Activated B cell treated with CpG ODN at 0.5 μM for 24 hours (primary cell): ENCODE results near the gene OSBPL1A. TPM values are rescaled to one million over a fixed set of nuclear protein-coding genes. Genes with fewer than 3 reads are reported as not detected.

ENCODE experiments used
- ATAC-seq: fragments of 200-7000 bp; cut with Tn5 transposase; one replicate; pipeline ENCODE4 v1.10.0; 2021; ENCODE audit warnings: low read depth, mild to moderate bottlenecking, moderate library complexity
- CTCF ChIA-PET: fragments of 350-600 bp; sonication (Branson Sonifier 250); formaldehyde crosslinking; loops from one replicate; lab custom pipeline; 2021; ENCODE audit warnings: antibody characterized with exemption; lab: Charles Lee
- POLR2A ChIA-PET: fragments of 350-600 bp; sonication (Branson Sonifier 250); formaldehyde crosslinking; loops from one replicate; lab custom pipeline; 2021; ENCODE audit warnings: antibody characterized with exemption; lab: Charles Lee
- DNase-seq: peaks from one replicate; pipeline ENCODE4 v3.0.0; 2022
- H3K27ac Mint-ChIP-seq: one replicate; pipeline ENCODE4 v1.8.0; 2020; ENCODE audit warnings: mixed read lengths
- H3K27me3 Mint-ChIP-seq: one replicate; pipeline ENCODE4 v1.8.0; 2021; ENCODE audit warnings: mixed read lengths
- H3K36me3 Mint-ChIP-seq: one replicate; pipeline ENCODE4 v1.8.0; 2021; ENCODE audit warnings: low read depth, mixed read lengths
- H3K4me1 Mint-ChIP-seq: one replicate; pipeline ENCODE4 v1.8.0; 2021; ENCODE audit warnings: mixed read lengths
- H3K4me3 Mint-ChIP-seq: one replicate; pipeline ENCODE4 v1.8.0; 2020; ENCODE audit warnings: mild to moderate bottlenecking, mixed read lengths
- H3K9me3 Mint-ChIP-seq: one replicate; pipeline ENCODE4 v1.8.0; 2020; ENCODE audit warnings: mixed read lengths
- intact Hi-C: fragments of 100-400 bp; cut with micrococcal nuclease; formaldehyde crosslinking; loops from one replicate; pipeline ENCODE4 v1.15.1; 2024
- total RNA-seq: library from RNA; stranded (reverse); gene quantifications from 2 replicates; pipeline ENCODE4 v1.2.3, GENCODE V29; 2022
- TF ChIP-seq, protein P1 (sequence below): fragments of 200-600 bp; IDR thresholded peaks from one replicate; pipeline ENCODE4 v1.8.0; 2022; ENCODE audit warnings: antibody characterized with exemption, mild to moderate bottlenecking

The OSBPL1A gene
- total RNA-seq, 1 donor from 2014 or later, result 0.80 TPM

DNA sequence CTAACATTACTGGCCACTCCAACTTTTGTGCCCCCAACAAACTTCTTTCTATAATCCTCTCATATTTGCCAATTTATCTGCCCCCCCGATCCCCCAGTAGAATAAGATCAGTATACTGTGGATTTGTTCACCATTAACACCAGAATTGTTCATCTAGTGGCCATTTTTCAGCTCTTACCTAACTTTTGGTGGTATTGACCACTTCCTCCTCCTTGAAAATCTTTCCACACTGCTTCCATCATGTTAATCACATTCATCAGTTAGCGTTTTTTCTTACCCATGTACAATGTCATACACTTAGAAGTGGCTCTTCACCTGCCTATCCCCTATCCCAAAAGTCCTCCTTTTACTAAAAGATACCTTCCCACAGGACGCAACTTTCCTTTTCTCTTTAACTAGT, 35.0 kb upstream of the OSBPL1A start:
- no peak for DNase-seq
- Mint-ChIP-seq H3K4me3 (no peak overlapping the region), H3K9me3 (no peaks in the 10 kb centered on the region), H3K27me3 (no peaks in the 10 kb centered on the region), H3K36me3 (peaks cover 28% of the 10 kb centered on the region), H3K27ac (no peak overlapping the region), H3K4me1 (peaks cover 5% of the 10 kb centered on the region)
- intact Hi-C loops, result loop anchor here (5.0 kb wide), 1 partner anchor 55 kb away; no protein-coding TSS in a partner anchor
- POLR2A ChIA-PET, result no interaction called here
- ATAC-seq, result no peak
- TF ChIP-seq, protein P1, sequence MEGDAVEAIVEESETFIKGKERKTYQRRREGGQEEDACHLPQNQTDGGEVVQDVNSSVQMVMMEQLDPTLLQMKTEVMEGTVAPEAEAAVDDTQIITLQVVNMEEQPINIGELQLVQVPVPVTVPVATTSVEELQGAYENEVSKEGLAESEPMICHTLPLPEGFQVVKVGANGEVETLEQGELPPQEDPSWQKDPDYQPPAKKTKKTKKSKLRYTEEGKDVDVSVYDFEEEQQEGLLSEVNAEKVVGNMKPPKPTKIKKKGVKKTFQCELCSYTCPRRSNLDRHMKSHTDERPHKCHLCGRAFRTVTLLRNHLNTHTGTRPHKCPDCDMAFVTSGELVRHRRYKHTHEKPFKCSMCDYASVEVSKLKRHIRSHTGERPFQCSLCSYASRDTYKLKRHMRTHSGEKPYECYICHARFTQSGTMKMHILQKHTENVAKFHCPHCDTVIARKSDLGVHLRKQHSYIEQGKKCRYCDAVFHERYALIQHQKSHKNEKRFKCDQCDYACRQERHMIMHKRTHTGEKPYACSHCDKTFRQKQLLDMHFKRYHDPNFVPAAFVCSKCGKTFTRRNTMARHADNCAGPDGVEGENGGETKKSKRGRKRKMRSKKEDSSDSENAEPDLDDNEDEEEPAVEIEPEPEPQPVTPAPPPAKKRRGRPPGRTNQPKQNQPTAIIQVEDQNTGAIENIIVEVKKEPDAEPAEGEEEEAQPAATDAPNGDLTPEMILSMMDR, result no peak
- CTCF ChIA-PET, result no interaction called here

DNA sequence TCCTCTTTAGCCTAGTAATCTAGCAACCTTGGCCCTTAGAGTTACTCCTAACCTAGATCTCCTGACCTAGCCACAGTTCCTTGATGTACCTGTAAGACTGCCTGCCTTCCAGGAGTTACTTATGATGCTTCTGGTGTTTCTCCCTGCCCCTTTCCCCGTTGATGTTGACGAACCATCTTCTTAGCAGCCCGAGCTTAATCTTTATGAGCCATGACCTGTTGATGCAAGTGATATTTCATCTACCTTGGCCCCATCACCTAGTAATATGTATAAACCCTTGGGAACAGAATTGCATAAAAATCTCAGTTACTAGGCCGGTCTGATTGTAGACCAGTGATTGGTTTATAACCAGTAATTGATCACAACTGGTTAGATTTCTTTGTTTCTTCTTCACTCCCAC, 31.6 kb upstream of the OSBPL1A start:
- peaks cover 7% of the 10 kb centered on the region for H3K9me3 Mint-ChIP-seq
- POLR2A ChIA-PET, result no interaction called here
- no peak for ATAC-seq
- intact Hi-C loops, result loop anchor here (5.0 kb wide), 1 partner anchor 252 kb away; no protein-coding TSS in a partner anchor
- no peak overlapping the region for H3K4me3 Mint-ChIP-seq
- peaks cover 28% of the 10 kb centered on the region for H3K36me3 Mint-ChIP-seq
- H3K27me3 Mint-ChIP-seq, result peaks cover 6% of the 10 kb centered on the region
- TF ChIP-seq, protein P1, result no peak
- H3K4me1 Mint-ChIP-seq, result peaks cover 20% of the 10 kb centered on the region
- H3K27ac Mint-ChIP-seq, result no peak overlapping the region
- CTCF ChIA-PET, result interaction anchor here (1.4 kb wide), 1 partner anchor 60 kb away, joined by 6 read pairs; no protein-coding TSS in a partner anchor
- no peak for DNase-seq

DNA sequence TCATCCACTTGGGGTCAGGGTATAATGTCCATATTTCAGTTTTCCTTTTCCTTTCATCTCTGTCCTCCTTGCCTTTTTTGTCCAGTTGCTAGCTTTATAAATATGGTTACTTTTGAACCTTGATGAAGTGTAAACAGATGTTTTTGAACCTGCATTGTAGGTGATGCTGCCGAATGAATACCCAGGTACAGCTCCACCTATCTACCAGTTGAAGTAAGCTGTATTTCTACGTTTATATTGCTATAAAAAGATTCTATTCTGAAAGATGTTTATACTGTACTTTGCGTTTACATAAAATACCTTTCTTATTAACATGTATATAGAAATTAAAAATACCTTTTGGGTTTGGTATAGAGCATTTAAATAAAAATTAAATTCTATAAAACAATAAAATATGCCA, 31.1 kb upstream of the OSBPL1A start:
- Mint-ChIP-seq H3K9me3 (peaks cover 7% of the 10 kb centered on the region), H3K36me3 (peaks cover 26% of the 10 kb centered on the region), H3K4me3 (no peak overlapping the region), H3K4me1 (peaks cover 20% of the 10 kb centered on the region), H3K27ac (no peak overlapping the region), H3K27me3 (peaks cover 8% of the 10 kb centered on the region)
- intact Hi-C loops, result loop anchor here (5.0 kb wide), 1 partner anchor 251 kb away; no protein-coding TSS in a partner anchor
- DNase-seq (no peak), ATAC-seq (no peak)
- TF ChIP-seq, protein P1, result no peak
- ChIA-PET CTCF (interaction anchor here (1.4 kb wide), 1 partner anchor 60 kb away, joined by 6 read pairs; no protein-coding TSS in a partner anchor), POLR2A (interaction anchor here (0.8 kb wide), 1 partner anchor 32 kb away, joined by 3 read pairs; no protein-coding TSS in a partner anchor)

DNA sequence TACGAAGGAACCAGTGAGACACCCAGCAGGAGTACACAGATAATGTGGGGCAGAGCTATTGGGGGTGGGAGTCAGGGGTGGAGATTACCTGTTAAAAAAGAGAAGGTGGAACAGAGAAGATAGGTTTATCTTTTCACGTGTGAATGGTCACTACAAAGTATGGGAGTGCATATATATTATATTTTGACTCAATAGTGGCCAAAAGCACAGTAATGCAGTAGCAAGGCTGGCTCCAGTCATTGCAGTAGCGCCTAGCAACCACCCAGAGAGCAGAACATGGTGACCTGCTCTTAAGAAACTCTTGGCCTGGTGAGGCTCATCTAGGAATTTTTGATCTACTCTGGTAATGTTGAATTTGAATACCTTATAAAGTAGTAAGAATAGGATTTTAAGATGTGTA, 29.9 kb upstream of the OSBPL1A start:
- ChIA-PET CTCF (no interaction called here), POLR2A (interaction anchor here (1.5 kb wide), 2 partner anchors 30 to 250 kb away, joined by 7 to 8 read pairs; partner anchors contain the start of gene OSBPL1A)
- peaks cover 7% of the 10 kb centered on the region for H3K9me3 Mint-ChIP-seq
- intact Hi-C loops, result loop anchor here (2.0 to 5.0 kb wide), 4 partner anchors 31 to 1495 kb away; partner anchors contain the start of genes OSBPL1A and RBBP8
- TF ChIP-seq, protein P1, result no peak
- H3K4me1 Mint-ChIP-seq, result peaks cover 20% of the 10 kb centered on the region
- peaks cover 21% of the 10 kb centered on the region for H3K36me3 Mint-ChIP-seq
- ATAC-seq, result no peak
- H3K27ac Mint-ChIP-seq, result no peak overlapping the region
- H3K27me3 Mint-ChIP-seq, result peaks cover 18% of the 10 kb centered on the region
- peak overlapping the region; percentile 93 for H3K4me3 Mint-ChIP-seq
- no peak for DNase-seq

DNA sequence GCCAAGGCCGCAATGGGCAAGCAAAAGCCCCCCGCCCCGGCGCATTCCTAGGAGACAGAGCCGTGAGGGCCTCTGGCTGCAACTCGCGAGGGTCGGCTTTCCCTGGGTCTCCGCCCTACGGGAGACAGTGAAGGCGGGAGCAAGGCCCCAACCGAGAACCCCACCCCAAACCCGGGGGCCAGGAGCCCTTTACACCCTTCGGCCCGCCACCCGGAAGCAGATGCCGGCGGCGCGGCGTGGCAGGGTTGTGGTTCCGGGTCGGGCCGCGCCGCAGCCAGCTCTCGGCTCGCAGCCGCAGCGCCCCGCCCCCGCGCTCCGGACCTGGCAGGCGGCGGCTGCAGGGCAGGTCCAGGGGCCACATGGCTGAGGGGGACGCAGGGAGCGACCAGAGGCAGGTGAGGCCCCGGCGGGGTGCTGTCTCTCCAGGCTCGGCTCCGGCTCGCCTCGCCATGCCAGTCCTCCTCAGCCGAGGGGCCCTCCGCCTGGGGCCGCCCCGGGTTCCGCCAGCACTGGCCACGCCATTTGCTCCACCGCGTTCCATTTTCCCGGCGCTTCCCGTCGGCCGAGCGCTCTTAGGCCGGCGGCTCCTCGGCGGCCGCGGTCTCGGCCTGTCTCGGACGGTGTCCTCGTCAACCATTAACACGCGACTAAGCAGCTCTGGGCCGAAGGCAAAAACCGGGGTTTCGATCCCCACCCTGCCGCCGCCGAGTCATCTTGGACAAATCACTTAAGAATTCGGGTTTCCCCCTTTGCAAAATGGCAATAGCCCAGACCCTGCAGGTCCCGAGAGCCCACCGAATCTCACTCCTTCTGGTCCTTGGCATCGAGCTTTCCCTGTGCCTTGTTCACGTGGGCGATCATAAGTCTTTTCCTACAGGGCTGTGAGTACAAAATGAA, 29.0 kb upstream of the OSBPL1A start, which contains the start of gene IMPACT:
Gene IMPACT (plus strand): TSS at position 273 of the 897 bp plus-strand sequence. CDS start 87 bp downstream, at position 360.
- Mint-ChIP-seq H3K4me1 (peaks cover 20% of the 10 kb centered on the region), H3K4me3 (peak within 1 kb of the TSS; percentile 93), H3K9me3 (peaks cover 7% of the 10 kb centered on the region), H3K27ac (peak within 1 kb of the TSS; percentile 87), H3K27me3 (peaks cover 23% of the 10 kb centered on the region), H3K36me3 (peaks cover 20% of the 10 kb centered on the region)
- POLR2A ChIA-PET, result interaction anchor here (0.6 to 1.5 kb wide), 3 partner anchors 29 to 533 kb away, joined by 5 to 8 read pairs (median 7); partner anchors contain the start of gene OSBPL1A
- CTCF ChIA-PET, result no interaction called here
- TF ChIP-seq, protein P1, result no peak
- DNase-seq (peak; percentile 80), ATAC-seq (peak; percentile 91)
- intact Hi-C loops, result loop anchor here (2.0 to 5.0 kb wide), 4 partner anchors 30 to 1494 kb away; partner anchors contain the start of genes OSBPL1A and RBBP8
